Measurements from ENCODE around the gene SPSB1. TPM values are rescaled to one million over a fixed set of nuclear protein-coding genes. Genes with fewer than 3 reads are reported as not detected.

Gene SPSB1
- total RNA-seq, 1 experiment from 2014 or later = 14.3 TPM

DNA sequence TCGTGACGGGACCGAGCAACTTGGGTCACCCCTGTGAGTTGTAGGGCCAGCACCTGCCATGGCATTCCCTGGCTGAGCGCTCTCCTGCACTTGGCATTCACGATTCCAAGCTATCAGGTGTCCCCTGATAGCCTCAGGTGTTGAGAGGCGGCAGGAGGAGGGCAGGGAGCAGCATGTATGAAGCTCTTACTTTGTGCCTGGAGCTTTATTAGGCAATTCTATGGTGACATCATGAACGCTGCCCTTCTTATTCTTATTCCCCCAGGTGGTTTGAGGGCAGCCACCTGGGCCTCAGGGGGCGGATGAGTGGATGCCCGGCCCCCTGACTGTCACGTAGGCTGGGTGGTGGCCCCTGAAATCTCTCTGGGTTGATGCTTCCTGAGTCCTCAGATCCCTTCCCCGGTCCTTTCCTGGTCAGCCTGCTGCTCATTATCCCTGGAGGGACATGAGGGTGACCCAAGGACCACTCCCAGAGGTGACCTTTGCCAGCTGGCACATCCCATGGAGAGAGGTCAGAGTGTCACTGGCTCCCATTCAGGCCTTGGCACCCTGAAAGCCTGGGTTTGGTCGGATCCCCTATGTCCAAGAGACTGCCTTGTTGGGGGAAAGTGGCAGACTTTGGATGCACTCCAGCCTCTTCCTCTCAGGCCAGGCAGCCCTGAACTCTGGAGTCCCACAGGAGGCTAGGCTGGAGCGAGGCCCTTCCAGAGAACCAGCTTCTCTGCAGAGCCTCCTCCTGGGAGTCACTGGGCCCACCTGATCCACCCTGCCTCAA lies 51.9 kb downstream of the SPSB1 start:
- no peak for DNase-seq (ENCODE audit: low read depth)

DNA sequence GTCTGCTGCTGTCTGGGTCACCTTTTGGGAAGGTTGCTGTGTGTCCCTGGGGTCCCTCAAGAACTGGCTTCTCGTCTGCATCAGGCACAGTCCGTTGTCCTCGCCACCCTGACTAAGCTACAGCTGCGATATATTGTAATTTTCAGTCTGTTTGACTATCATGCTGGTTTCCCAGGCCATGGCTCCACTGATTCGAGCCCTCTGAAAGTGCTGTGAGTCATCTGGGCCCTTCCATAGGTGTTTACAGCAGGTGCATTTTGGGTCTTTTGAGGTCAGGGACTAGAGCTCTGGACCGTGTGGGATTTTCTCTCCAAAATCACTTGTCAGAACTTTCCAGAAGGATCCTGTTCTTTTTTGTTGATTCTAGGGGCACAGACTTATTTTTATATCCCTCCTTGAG lies 52.8 kb downstream of the SPSB1 start:
- no peak for DNase-seq (ENCODE audit: low read depth)

DNA sequence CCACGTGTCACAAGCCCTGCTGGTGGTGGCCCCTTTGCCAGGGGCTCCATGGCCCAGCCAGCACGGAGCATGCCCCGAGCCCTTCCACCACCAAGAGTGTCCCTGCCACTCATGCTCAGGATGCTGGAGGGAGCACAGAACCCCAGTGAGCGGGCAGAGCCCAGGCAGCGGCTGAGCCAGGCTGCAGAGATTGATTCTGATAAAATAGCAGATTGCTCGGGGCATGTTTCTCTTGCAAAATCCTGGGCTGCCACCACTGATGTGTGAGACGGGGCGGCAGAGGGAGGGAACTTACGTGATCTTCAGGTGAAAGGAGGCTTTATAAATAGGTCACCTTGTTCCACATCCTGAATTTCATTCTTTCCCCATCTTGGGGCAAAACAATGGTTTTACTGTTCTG lies 53.2 kb downstream of the SPSB1 start:
- DNase-seq (ENCODE audit: low read depth) = no peak

DNA sequence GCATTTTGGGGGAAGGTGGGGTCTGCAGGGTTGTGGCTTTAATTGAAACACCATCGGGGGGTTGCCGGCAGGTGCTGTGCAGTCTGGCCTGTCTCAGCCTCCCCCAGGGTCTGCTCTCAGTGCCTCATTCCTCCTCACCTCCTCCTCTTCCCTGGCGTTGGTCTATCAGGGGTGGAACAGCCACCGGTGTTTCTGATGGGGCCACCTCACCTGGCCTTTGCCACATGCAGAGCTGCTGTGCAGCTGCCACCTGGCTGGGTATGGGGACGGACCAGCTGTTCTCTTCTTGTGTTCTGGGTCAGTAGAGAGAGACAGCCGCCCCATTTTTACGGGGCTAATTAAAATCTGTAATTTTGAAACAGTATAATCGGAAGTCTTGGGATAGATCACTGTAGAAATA lies 53.9 kb downstream of the SPSB1 start:
- no peak for DNase-seq (ENCODE audit: low read depth)

DNA sequence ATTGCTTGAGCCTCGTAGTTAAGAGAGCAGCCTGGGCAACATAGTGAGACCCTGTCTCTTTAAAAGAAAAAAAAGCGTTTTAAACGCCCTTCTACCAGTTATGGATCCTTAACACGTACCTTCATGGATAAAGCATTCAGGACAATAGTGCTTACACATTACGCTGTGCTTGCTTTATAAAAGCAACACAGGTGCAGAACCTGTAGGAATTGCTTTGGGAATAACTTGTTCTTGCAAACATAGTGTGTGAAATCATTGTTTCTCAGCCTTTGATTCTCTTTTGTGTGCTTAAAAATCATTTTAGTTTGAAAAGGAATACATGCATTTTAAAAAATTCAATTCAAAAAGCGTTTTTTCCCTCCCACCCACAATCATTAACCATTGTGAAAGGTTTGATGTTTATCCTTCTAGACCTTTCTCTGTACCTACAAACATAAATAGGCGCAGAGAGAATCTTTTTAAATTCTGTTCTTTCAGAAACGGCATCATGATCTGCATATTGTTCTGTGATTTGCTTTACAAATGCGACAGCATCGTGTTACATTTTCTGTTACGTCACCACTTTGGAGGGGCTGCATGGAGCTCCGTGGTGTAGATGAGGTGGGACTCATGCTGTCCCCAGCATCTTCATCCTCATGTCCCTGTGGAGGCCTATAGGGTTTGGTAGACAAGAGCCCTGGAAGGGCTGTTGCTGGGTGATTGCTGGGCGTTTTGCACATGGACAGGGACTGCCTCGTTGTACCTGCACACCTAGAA lies 54.6 kb downstream of the SPSB1 start:
- DNase-seq (ENCODE audit: low read depth) = no peak

DNA sequence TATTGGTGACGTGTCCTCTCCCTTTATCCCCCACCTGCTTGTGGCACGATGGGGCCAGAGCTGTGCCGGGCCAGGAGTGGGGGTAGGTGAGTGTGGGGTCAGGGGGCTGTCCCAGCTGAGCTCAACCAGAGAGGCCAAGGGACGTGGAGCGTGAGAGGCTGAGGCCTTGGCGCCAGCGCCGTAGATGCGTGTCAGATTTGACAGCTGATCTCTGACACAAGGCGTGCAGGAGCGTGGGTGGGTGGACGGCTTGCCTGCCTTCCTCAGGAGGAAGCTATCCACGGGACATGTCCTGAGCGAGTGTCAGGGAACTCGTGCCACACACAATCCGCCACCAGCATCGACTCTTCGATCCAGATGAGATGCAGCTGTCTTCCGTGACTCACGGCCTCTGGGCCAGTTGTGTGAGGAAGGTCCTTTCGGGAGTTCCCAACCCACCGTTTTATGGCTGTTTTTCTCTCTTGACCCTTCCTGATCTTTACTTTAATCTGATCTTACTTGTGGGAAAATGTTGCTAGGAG lies 56.7 kb downstream of the SPSB1 start:
- no peak for DNase-seq (ENCODE audit: low read depth)

DNA sequence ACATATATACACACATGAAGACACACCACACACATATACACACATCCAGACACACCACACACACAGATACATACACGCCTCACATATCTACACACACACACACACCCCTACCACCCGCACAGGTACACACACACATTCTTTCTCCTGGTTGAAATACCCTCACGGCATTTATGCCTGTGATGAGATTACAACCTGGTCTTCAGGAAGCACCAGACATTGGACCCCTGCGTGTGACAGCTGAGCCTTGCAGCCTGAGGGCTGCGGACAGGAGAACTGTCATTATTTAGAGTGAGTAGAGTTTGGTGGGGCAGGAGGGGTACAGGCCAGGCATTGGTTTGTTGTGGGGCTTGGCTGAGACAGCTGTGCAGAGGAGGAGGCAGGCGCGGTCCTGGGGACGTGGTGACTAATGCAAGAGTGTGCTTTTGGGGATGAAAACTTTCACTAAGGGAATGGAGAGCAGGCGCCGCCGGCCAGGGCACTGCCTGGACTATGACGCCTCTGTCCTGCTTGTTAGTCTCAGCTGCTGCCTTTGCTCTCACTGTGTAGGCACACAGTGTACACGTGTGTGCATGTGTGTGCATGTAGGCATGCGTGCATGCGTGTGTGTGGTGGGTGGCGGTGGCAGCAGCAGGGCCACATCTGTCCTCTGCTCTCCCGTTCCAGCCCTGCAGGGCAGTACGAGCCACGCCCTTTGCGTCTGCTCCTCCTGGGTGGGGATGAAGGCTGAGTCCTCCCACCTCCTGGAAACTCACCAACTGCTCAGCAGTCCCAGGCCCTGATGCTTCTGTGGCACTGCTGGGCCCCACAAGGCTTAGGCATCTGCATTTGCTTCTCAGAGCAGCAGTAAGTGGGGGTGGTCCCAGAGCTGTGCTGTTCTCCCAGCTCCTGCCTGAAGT lies 57.6 kb downstream of the SPSB1 start:
- DNase-seq (ENCODE audit: low read depth) = peak; percentile 42

DNA sequence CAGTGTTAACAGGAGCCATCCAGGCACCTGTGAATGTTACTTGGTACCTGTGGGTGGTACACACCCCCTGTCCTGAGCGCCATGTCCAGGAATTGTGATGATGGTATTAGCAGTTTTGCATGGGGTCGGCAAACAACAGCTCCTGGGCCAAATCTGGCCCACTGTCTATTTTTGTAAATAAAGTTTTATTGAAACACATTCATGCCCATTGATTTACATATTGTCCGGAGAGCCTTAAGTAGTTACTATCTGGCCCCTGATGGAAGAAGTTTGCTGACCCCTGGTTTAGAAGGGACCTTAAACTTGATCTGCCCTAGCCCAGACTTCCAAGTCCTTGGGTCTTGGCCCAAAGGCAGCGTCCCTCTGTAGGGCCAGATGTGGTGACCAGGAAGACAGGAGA lies 58.3 kb downstream of the SPSB1 start:
- no peak for DNase-seq (ENCODE audit: low read depth)

DNA sequence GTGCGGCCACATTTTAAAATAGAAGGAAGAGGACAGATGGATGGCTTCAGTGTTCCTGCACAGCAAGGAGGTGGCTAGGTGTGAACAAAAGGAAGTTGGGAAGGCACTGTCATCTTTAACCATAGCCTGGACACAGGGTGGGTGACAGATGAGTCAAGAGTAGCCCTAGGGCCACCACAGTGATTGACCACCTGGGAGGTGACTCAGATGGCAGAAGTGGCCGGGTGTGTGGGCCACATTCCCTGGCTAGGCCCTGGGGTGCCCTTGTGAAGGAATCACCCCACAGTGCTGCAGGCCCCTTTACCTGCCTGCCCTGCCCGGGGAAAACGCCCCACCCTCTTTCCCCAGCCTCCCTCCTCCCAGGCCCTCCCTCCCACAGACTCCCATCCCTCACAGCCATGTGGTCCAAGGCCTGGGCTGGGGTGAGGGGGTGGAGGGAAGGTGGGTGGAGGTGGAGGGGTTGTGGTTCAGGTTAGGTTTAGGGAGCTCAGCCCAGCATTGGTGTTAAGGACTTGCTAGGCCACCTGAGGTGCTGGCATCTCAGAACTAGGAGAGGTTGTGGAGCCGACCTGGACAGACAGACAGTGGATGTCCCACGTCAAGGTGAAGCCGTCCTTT lies 59.1 kb downstream of the SPSB1 start:
- peak; percentile 54 for DNase-seq (ENCODE audit: low read depth)

DNA sequence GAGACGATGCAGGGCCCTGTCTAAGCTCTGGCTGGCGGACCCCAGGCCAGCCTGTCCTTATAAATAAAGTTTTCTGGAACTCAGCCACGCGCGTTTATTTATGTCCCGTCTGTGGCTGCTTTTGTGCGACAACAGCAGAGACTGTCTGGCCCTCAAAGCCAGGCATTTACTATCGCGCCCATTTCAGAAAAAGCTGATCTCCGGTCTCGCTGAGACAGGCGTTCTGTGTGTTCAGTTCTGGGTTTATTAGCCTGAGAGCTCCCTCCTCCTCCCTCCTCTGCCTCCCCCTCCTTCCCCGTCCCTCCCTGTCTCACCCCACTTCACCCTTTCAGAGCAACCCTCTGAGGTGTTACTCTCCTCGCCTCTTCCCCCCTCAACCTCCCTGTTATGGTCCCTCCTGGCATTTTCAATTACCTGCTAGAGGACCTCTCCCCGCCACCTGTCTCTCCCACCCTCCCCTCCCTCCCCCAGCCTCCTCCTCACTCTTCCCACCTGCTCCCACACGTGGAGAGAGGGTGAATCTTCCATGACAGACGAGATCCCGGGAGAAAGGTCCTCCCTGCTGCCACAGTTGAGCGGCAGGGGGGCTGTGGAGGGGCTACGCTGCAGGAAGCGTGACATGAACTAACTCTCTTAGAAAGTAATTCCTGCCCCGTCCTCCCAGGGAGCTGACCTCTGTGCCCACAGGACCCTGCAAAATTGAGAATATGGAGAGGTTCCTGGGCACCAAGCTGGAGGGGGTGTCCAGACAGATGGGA lies 59.9 kb downstream of the SPSB1 start:
- no peak for DNase-seq (ENCODE audit: low read depth)

DNA sequence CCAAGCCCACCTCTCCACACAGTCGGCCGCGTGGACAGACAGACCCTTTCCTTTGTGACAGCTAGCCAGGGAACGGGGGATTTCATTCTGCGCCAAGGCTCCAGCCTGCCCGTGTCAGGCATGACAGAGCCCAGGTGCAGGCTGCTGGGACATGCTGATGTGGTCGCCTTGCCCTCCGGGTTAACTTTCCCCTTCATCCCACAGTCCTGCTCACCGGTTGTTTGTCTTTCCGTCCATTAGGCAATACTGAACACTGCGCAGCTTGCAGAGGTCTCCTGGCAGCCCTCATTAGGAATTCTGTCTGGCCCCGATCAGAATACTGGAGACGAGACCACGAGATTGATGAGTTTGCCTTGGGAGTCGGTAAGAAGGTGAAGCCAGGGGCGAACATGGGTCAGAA lies 62.8 kb downstream of the SPSB1 start:
- DNase-seq (ENCODE audit: low read depth) = no peak

DNA sequence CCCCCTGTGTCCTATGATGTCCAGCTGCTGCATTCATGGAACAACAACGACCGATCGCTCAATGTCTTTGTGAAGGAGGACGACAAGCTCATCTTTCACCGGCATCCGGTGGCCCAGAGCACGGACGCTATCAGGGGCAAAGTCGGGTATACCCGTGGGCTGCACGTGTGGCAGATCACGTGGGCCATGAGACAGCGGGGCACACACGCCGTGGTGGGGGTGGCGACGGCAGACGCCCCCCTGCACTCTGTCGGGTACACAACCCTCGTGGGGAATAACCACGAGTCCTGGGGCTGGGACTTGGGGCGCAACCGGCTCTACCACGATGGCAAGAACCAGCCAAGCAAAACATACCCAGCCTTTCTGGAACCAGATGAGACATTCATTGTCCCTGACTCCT lies 63.3 kb downstream of the SPSB1 start:
- DNase-seq (ENCODE audit: low read depth) = no peak

DNA sequence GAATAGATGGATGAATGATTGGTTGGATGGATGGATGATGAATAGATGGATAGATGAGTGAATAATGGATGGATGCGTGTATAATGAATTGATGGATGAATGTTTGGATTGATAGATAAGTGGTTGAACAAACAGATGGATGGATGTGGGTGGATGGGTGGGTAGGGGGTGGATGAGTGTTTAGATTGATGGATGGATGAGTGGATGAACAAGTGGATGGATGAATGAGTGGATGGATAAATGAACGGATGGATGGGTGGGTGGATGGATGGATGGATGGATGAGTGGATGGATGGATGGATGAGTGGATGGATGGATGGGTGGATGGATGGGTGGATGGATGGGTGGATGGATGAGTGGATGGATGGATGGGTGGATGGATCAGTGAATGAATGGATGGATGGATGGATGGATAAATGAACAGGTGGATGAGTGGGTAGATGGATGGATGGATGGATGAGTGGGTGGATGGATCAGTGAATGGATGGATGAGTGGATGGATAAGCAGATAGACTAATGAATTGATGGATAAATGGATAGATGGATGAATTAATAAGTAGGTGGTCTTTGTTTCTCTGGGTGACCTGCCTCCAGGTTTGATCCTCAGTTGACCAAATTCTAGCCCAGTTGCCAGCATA lies 64.3 kb downstream of the SPSB1 start:
- DNase-seq (ENCODE audit: low read depth) = no peak

DNA sequence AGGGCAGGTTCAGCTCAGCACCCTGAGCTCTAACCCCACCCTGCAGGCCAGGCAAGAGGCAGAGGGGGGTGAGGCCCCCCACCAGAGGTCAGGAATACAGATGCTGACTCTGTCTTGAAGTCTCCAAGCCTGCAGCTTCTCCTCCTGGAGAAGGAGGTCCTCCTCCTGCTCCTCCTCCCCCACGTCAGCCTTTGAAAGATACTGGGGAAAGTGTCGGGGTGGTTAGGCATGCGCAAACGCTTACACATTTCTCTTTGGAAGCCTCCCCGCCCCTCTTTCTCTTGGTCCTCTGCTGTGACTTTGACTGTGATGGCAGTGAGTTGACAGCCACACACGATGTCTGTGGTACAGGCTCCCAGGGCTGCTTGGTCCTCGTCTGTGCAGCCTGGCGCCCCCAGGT lies 65.3 kb downstream of the SPSB1 start:
- no peak for DNase-seq (ENCODE audit: low read depth)

DNA sequence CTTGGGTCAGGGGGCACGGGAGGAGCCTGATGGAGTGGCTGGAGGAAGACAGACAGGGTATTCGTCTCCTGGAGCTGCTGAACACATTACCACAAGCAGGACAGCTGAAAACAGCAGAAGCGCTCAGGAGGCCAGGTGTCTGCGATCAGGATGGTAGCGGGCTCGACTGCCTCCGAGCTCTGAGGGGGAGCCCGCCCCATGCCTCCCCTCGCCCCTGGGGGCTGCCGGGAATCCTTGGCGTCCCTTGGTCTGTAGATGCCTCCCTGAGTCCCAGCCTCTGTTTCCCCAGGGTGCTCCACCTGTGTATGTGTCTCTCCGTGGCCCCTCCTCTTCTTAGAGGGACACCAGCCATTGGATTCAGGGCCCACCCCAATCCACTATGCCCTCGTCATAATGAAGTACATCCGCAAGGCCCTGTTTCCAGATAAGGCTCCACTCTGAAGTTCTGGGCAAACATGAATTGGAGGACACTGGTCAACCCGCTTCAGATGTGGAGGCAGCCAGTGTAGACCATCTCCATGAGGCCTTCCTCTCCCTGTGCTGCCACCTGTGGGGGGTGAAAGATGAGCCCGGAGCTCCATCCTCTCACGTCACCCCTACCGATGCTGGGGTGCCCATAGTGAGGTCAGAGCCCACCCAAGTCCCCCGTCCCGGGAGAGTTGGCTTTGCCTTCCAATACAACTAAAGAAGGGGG lies 67.8 kb downstream of the SPSB1 start:
- DNase-seq (ENCODE audit: low read depth) = no peak

DNA sequence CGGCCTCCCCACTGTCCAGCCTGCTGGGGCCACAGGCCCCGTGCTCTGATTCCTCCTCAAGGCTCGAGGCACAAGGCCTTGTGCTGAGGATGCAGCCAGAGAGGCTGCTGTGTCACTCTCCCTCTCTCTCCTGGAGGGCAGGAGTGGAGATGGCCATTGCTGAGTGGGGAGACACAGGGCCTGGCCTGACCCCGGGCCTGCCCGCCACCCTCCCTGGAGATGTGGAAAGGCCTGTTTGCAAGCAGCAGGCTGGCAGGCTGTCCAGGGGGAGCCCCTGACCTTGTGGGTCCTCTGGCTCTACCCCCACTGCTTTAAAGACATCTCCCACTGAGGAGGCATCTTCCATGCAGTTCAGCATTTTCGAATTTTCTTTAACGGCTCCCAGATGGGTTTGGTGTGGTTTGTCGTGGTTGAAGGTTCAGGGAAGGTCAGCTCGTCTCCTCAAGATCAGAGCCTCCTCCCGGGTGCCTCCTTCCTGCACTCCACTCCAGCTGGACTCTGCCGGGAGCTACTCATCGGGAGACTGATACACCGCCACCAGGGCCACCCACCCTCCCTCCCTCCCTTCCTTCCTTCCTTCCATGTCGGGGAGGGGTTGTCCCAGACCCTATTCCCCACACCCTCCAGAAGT lies 69.1 kb downstream of the SPSB1 start:
- DNase-seq (ENCODE audit: low read depth) = no peak

DNA sequence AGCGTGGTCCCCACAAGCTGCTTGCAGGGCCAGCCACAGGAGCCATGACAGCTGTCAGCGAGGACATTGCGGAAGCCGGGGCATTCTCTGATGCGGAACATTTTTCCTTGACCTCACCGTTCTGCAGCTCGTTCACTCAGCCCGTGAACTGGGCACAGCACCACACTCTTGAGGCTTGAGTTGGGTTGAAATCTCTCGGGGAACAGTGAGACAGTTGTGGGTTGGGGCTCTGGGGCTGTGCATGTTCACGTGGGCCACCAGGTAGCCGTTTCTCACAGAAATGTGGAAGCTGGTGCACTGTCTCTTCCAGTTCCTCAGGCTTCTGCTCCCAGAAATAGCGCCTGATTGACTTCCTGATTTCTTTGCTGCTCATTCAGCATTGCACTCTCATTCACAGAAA lies 69.8 kb downstream of the SPSB1 start:
- DNase-seq (ENCODE audit: low read depth) = no peak

DNA sequence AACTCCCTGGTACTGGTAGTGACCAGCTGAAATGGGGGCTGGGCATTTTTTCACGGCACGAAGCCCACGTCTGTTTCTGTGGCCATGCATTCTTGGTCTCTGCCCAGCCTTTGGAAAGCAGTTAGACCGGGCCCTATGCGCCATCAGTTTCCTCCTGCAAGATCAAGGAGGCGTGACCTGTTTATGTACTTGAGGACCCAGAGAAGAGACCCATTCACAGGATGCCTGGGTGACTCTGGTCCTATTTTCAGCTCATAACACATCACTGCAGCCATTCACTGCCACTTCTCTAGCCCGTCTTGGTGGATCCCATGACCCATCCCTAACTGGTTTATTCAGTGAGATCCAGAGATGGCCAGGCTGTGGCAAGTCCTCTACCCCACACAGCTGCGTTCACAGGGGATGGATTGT lies 70.4 kb downstream of the SPSB1 start:
- DNase-seq (ENCODE audit: low read depth) = no peak

DNA sequence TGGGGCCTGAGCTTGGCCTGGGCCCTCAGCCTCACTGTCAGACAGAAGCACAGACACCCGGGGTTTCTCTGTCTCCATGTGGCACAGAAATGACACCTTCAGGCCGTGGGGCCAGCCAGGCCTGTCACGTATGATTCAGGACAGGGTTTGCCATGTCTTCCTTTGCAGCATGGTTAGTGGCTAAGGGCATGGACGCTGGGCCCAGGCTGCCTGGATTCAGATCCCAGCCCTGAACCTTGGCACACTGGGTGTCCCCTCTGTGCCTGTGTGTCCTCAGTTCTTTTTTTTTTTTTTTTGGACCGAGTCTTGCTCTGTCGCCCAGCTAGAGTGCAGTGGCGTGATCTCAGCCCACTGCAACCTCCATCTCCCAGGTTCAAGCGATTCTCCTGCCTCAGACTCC lies 73.6 kb downstream of the SPSB1 start:
- no peak for DNase-seq (ENCODE audit: low read depth)

Measured in M059J (cell line).